Stomach (tissue), 4 donors: Measurements from ENCODE around the gene PRL.

ENCODE experiments used
- CTCF ChIP-seq, 7 experiments: fragments of 450-650 bp in 4 of 7; fragments of 200-600 bp in 3 of 7; sonication (generic) in 3 of 7; IDR thresholded peaks; one replicate each; pipeline ENCODE4 v1.5.1; 2016 to 2019; ENCODE audit warnings: antibody characterized with exemption in 7 of 7, control low read depth in 2 of 7, mild to moderate bottlenecking in 1 of 7
- EP300 ChIP-seq: sonication (generic); formaldehyde crosslinking; IDR thresholded peaks from one replicate; pipeline ENCODE4 v1.6.1; 2017; ENCODE audit warnings: antibody characterized with exemption
- POLR2A ChIP-seq, 4 donors: fragments of 450-650 bp; IDR thresholded peaks; one replicate each; pipeline ENCODE4 v1.6.1; 2016; ENCODE audit warnings: antibody characterized with exemption in 4 of 4, control low read depth in 2 of 4, mild to moderate bottlenecking in 1 of 4, moderate library complexity in 1 of 4
- POLR2AphosphoS5 ChIP-seq, 3 donors: sonication (generic); formaldehyde crosslinking; IDR thresholded peaks; one replicate each; pipeline ENCODE4 v1.6.1; 2016; ENCODE audit warnings: antibody characterized with exemption in 3 of 3

- no peak for TF ChIP-seq CTCF (IDR thresholded peaks at IDR 0.05)
- no peak for TF ChIP-seq POLR2A (IDR thresholded peaks at IDR 0.05)
- TF ChIP-seq POLR2AphosphoS5 (IDR thresholded peaks at IDR 0.05) = no peak
- no peak for TF ChIP-seq EP300
Measured at GRCh38 chr6:22295145-22295544, 1.7 kb downstream of the PRL start.
